Sigmoid colon (tissue), 7 donors: ENCODE measurements around the gene SVOPL. TPM values are rescaled to one million over a fixed set of nuclear protein-coding genes. Genes with fewer than 3 reads are reported as not detected.

Experiments used
- DNase-seq: peaks from one replicate; pipeline ENCODE4 v3.0.0-alpha.2; 2019
- H3K27ac ChIP-seq, 4 donors: fragments of 200-600 bp; sonication (generic); one replicate each; pipeline ENCODE4 v1.5.1; 2016 to 2019; ENCODE audit warnings: mild to moderate bottlenecking in 1 of 4
- H3K27me3 ChIP-seq, 3 donors: fragments of 200-600 bp; sonication (generic); one replicate each; pipeline ENCODE4 v1.5.1; 2019; ENCODE audit warnings: mild to moderate bottlenecking in 1 of 3
- H3K36me3 ChIP-seq, 4 donors: fragments of 200-600 bp; sonication (generic); one replicate each; pipeline ENCODE4 v1.5.1; 2016 to 2019
- H3K4me1 ChIP-seq, 4 donors: fragments of 200-600 bp; sonication (generic); one replicate each; pipeline ENCODE4 v1.5.1; 2017 to 2019
- H3K4me3 ChIP-seq, 4 donors: fragments of 200-600 bp; sonication (generic); one replicate each; pipeline ENCODE4 v1.5.1; 2017 to 2019; ENCODE audit warnings: mild to moderate bottlenecking in 2 of 4, moderate library complexity in 1 of 4
- H3K9me3 ChIP-seq, 4 donors: fragments of 200-600 bp in 3 of 4; sonication (generic) in 3 of 4; one replicate each; pipeline versions ENCODE4 v1.5.1 to v1.6.1; 2013 to 2019
- EP300 ChIP-seq, 4 donors: sonication (generic); formaldehyde crosslinking; IDR thresholded peaks; one replicate each; pipeline ENCODE4 v1.6.1; 2017; ENCODE audit warnings: antibody characterized with exemption in 4 of 4
- POLR2A ChIP-seq, 2 donors: fragments of 450-650 bp; IDR thresholded peaks; one replicate each; pipeline ENCODE4 v1.6.1; 2016; ENCODE audit warnings: antibody characterized with exemption in 2 of 2, mild to moderate bottlenecking in 2 of 2, moderate library complexity in 2 of 2
- POLR2AphosphoS5 ChIP-seq, 4 donors: sonication (generic); formaldehyde crosslinking; IDR thresholded peaks; one replicate each; pipeline ENCODE4 v1.6.1; 2017; ENCODE audit warnings: antibody characterized with exemption in 4 of 4
- WGBS, 2 donors: extraction: QIAGEN DNeasy Blood & Tissue Kit; methylation state at CpG; one replicate each; pipeline ENCODE4 v1.1.7; 2013; 5-methylcytosine and 5-hydroxymethylcytosine counted together
- intact Hi-C: fragments of 100-400 bp; cut with DNase I; formaldehyde crosslinking; loops from one replicate; pipeline ENCODE4 v1.15.1; 2023
- polyA plus RNA-seq, 3 donors: library from polyadenylated mRNA; stranded (reverse); fragments of 200-250 nt; gene quantifications; one replicate each; pipeline ENCODE4 v1.2.3, GENCODE V29; 2013
- total RNA-seq, 4 donors: library from RNA; depleted of rRNA; stranded (reverse); fragments of >200 nt; gene quantifications; one replicate each; pipeline ENCODE4 v1.1.0, GENCODE V29; 2016
- TF ChIP-seq, protein P1 (sequence below), 4 experiments: fragments of 450-650 bp in 3 of 4; fragments of 200-600 bp in 1 of 4; IDR thresholded peaks; one replicate each; pipeline ENCODE4 v1.5.1; 2016 to 2019; ENCODE audit warnings: antibody characterized with exemption in 4 of 4, mild to moderate bottlenecking in 3 of 4, moderate library complexity in 2 of 4
- donor health status: healthy with polysubstance abuse.
- donor health status: Bipolar disorder and iron deficiency.
- donor health status: healthy.

The SVOPL gene
- total and polyA plus RNA-seq, 7 donors: 1.8 to 2.3 TPM; not detected in 5

DNA sequence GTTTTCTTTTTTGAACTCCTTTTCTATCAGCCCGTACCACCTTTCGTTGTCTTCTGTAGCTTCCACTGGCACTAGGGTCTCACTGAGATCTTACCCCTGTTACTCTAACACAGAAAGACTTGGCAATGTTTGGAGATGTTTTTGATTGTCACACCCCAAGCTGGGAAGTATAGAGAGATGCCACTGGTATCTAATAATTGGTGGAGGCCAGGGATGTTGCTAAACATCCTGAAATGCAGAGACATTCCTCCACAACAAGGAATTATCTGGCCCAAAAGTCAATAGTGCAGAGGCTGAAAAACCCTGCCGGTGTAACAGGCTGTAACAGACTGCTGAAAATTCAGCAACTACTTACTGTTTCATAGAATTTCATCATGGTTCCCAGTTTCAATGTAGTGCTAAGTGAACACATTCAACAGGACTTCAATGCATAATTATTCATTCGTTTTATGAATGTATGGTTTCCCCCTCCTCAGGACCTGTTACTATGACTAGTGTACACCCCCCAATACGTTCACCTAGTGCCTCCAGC, 125.2 kb downstream of the SVOPL start:
- H3K4me1 ChIP-seq: no peaks in the 10 kb centered on the region
- DNase-seq: no peak
- peaks cover 4 to 77% (median 11%) of the 10 kb centered on the region in 4 donors for H3K36me3 ChIP-seq
- no peaks in the 10 kb centered on the region for H3K27me3 ChIP-seq
- H3K27ac ChIP-seq: no peak overlapping the region
- WGBS, 2 donors: 97% methylated on average over 5 of the region's 5 CpGs
- intact Hi-C loops: no loop called here
- H3K4me3 ChIP-seq: no peak overlapping the region
- no peak for TF ChIP-seq EP300 (IDR thresholded peaks at IDR 0.05)
- TF ChIP-seq, protein P1, sequence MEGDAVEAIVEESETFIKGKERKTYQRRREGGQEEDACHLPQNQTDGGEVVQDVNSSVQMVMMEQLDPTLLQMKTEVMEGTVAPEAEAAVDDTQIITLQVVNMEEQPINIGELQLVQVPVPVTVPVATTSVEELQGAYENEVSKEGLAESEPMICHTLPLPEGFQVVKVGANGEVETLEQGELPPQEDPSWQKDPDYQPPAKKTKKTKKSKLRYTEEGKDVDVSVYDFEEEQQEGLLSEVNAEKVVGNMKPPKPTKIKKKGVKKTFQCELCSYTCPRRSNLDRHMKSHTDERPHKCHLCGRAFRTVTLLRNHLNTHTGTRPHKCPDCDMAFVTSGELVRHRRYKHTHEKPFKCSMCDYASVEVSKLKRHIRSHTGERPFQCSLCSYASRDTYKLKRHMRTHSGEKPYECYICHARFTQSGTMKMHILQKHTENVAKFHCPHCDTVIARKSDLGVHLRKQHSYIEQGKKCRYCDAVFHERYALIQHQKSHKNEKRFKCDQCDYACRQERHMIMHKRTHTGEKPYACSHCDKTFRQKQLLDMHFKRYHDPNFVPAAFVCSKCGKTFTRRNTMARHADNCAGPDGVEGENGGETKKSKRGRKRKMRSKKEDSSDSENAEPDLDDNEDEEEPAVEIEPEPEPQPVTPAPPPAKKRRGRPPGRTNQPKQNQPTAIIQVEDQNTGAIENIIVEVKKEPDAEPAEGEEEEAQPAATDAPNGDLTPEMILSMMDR (IDR thresholded peaks at IDR 0.05): no peak
- TF ChIP-seq POLR2A (IDR thresholded peaks at IDR 0.05): no peak
- TF ChIP-seq POLR2AphosphoS5 (IDR thresholded peaks at IDR 0.05): no peak
- no peaks in the 10 kb centered on the region for H3K9me3 ChIP-seq

DNA sequence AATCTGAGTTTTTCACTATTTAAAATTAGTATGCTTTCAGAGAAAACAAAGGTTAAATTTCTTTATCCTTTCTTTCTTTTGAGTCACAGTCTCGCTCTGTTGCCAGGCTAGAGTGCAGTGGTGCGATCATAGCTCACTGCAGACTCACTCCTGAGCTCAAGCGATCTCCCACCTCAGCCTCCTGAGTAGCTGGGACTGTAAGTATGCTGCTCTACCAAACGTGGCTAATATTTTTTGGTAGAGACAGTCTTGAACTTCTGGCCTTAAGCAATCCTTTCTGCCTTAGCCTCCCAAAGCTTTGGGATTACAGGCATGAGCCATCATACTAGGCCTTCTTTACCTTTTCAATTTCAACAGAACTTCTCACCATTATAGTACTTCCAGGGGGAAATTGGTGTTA, 127.4 kb downstream of the SVOPL start:
- H3K36me3 ChIP-seq: peaks cover under 1 to 77% (median 11%) of the 10 kb centered on the region in 4 donors
- H3K4me1 ChIP-seq: no peaks in the 10 kb centered on the region
- WGBS, 2 donors: 70 to 95% methylated on average over 4 of the region's 4 CpGs
- no peak overlapping the region for H3K4me3 ChIP-seq
- intact Hi-C loops: no loop called here
- no peak for DNase-seq
- TF ChIP-seq POLR2A (IDR thresholded peaks at IDR 0.05) (no peak), POLR2AphosphoS5 (IDR thresholded peaks at IDR 0.05) (no peak), EP300 (IDR thresholded peaks at IDR 0.05) (no peak)
- TF ChIP-seq, protein P1 (IDR thresholded peaks at IDR 0.05): no peak
- no peak overlapping the region for H3K27ac ChIP-seq
- no peaks in the 10 kb centered on the region for H3K9me3 ChIP-seq
- no peaks in the 10 kb centered on the region for H3K27me3 ChIP-seq

DNA sequence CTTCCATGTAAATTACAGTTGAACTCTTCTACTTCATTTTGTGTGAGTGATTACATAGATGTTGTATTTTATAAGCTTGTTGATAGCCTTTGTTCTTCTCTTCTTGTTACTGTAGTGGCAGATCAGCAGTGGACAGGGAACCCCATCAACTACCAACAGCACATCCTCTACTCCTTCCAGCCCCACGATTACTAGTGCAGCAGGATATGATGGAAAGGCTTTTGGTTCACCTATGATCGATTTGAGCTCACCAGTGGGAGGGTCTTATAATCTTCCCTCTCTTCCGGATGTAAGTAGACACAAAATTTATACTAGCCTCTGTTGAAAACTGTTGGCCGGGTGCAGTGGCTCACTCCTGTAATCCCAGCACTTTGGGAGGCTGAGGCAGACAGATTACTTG, 130.4 kb downstream of the SVOPL start:
- TF ChIP-seq POLR2AphosphoS5 (IDR thresholded peaks at IDR 0.05) (no peak), EP300 (IDR thresholded peaks at IDR 0.05) (no peak), POLR2A (IDR thresholded peaks at IDR 0.05) (no peak)
- TF ChIP-seq, protein P1 (IDR thresholded peaks at IDR 0.05): no peak
- intact Hi-C loops: no loop called here
- H3K27ac ChIP-seq: no peak overlapping the region
- H3K36me3 ChIP-seq: peaks cover 0 to 81% (median 17%) of the 10 kb centered on the region in 4 donors
- no peaks in the 10 kb centered on the region for H3K27me3 ChIP-seq
- no peaks in the 10 kb centered on the region for H3K4me1 ChIP-seq
- peaks cover 0 to 5% (median 0%) of the 10 kb centered on the region in 4 donors for H3K9me3 ChIP-seq
- no peak for DNase-seq
- H3K4me3 ChIP-seq: no peak overlapping the region
- WGBS, 2 donors: 97 to 98% methylated on average over 4 of the region's 4 CpGs

DNA sequence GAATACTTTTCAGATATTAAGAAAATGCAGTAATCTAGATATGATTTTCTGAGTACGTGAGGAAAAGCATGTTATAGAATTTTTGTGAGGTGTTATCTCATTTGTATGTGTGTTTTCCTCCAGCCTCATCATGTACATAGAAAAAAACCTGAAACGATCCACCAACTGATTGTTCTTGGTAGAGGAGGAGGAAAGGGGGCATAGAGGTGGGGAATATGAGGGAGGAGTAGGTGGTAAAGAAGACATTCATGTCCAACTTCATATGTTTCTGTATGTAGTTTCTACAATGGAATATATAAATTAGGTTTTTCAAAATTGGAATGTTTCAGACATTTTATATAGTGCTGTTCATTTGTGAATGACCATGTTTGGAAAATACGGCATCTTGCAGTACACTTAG, 131.7 kb downstream of the SVOPL start:
- no peak for DNase-seq
- 98 to 99% methylated on average over 3 of the region's 3 CpGs for WGBS, 2 donors
- Histone ChIP-seq H3K27ac (no peak overlapping the region), H3K27me3 (no peaks in the 10 kb centered on the region), H3K36me3 (peaks cover 0 to 91% (median 21%) of the 10 kb centered on the region in 4 donors), H3K9me3 (peaks cover 0 to 18% (median 5%) of the 10 kb centered on the region in 4 donors), H3K4me1 (no peaks in the 10 kb centered on the region), H3K4me3 (no peak overlapping the region)
- intact Hi-C loops: no loop called here
- TF ChIP-seq POLR2A (IDR thresholded peaks at IDR 0.05) (no peak), POLR2AphosphoS5 (IDR thresholded peaks at IDR 0.05) (no peak), EP300 (IDR thresholded peaks at IDR 0.05) (no peak)
- TF ChIP-seq, protein P1 (IDR thresholded peaks at IDR 0.05): no peak

DNA sequence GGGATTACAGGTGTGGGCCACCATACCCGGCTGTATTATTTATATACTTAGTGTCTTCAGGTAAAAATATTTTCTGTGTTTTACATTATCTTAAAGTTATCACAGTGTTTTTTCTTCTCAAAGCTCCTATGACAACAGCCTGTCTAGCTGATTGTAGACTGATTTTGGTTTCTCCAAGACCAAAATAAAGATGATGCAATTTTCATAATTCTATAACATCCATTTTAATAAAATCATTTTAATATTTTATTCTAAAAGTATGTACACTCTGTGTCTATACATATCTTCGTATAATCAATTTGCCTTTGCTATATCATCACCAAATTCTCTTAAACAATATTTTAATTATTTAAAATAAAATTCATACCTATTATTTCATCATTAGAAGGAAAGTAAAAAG, 132.5 kb downstream of the SVOPL start:
- no peak overlapping the region for H3K27ac ChIP-seq
- H3K9me3 ChIP-seq: peaks cover 0 to 22% (median 5%) of the 10 kb centered on the region in 4 donors
- no peak for DNase-seq
- H3K27me3 ChIP-seq: no peaks in the 10 kb centered on the region
- 98% methylated on average over 2 of the region's 2 CpGs for WGBS, 2 donors
- H3K4me3 ChIP-seq: no peak overlapping the region
- H3K36me3 ChIP-seq: peaks cover 0 to 92% (median 23%) of the 10 kb centered on the region in 4 donors
- TF ChIP-seq POLR2AphosphoS5 (IDR thresholded peaks at IDR 0.05): no peak
- no peak for TF ChIP-seq POLR2A (IDR thresholded peaks at IDR 0.05)
- TF ChIP-seq EP300 (IDR thresholded peaks at IDR 0.05): no peak
- TF ChIP-seq, protein P1 (IDR thresholded peaks at IDR 0.05): no peak
- intact Hi-C loops: no loop called here
- no peaks in the 10 kb centered on the region for H3K4me1 ChIP-seq
